Neutrophil (primary cell): ENCODE measurements around the gene SMOC2.
"Not testable (repeated sequence)": the region's sequence is repeated elsewhere in the genome, so short reads cannot be mapped to it uniquely, and the experiment has no call there.

Experiments
- H3K27ac ChIP-seq: fragments of 200-600 bp; sonication (generic); 2 replicates; pipeline ENCODE4 v1.5.1; 2016; ENCODE audit warnings: mild to moderate bottlenecking, moderate library complexity
- H3K27me3 ChIP-seq: fragments of 200-600 bp; sonication (generic); 2 replicates; pipeline ENCODE4 v1.6.0; 2016; ENCODE audit warnings: mild to moderate bottlenecking
- H3K36me3 ChIP-seq: fragments of 200-600 bp; sonication (generic); 2 replicates; pipeline ENCODE4 v1.5.1; 2017
- H3K4me1 ChIP-seq, 2 experiments: fragments of 200-600 bp in 1 of 2; sonication (generic) in 1 of 2; 1 replicate in 1 of 2; 2 replicates in 1 of 2; pipeline versions ENCODE4 v1.5.1 to v1.6.1; 2013 to 2016; ENCODE audit warnings: low read depth in 1 of 2, low read length in 1 of 2, mild to moderate bottlenecking in 1 of 2, moderate library complexity in 1 of 2; ENCODE audit not compliant: control insufficient read depth in 1 of 2, insufficient read depth in 1 of 2
- H3K4me3 ChIP-seq, 2 experiments: fragments of 200-600 bp in 1 of 2; sonication (generic) in 1 of 2; 1 replicate in 1 of 2; 2 replicates in 1 of 2; pipeline ENCODE4 v1.5.1; 2013 to 2016; ENCODE audit warnings: low read depth in 1 of 2, low read length in 1 of 2, mild to moderate bottlenecking in 1 of 2, moderate library complexity in 1 of 2
- H3K9me3 ChIP-seq: fragments of 200-600 bp; sonication (generic); 2 replicates; pipeline ENCODE4 v1.5.1; 2016
- CTCF ChIP-seq: fragments of 200-600 bp; sonication (generic); IDR thresholded peaks from 2 replicates; pipeline ENCODE4 v1.5.1; 2016; ENCODE audit warnings: antibody characterized with exemption

Gene SMOC2

GRCh38 chr6:168570211-168570610 is 129.2 kb downstream of the SMOC2 start:
- Histone ChIP-seq H3K27ac (no peak overlapping the region), H3K9me3 (no peaks in the 10 kb centered on the region), H3K36me3 (no peaks in the 10 kb centered on the region), H3K4me3 (no peak overlapping the region), H3K4me1 (no peaks in the 10 kb centered on the region), H3K27me3 (no peaks in the 10 kb centered on the region)
- no peak for TF ChIP-seq CTCF

GRCh38 chr6:168571268-168571667 is 130.3 kb downstream of the SMOC2 start:
- no peaks in the 10 kb centered on the region for H3K4me1 ChIP-seq
- H3K9me3 ChIP-seq = no peaks in the 10 kb centered on the region
- no peaks in the 10 kb centered on the region for H3K36me3 ChIP-seq
- no peak for TF ChIP-seq CTCF
- H3K27me3 ChIP-seq = no peaks in the 10 kb centered on the region
- no peak overlapping the region for H3K27ac ChIP-seq
- no peak overlapping the region for H3K4me3 ChIP-seq

GRCh38 chr6:168573276-168573835 is 132.4 kb downstream of the SMOC2 start:
- not testable (repeated sequence) for H3K9me3 ChIP-seq, H3K4me1 ChIP-seq, H3K27ac ChIP-seq, H3K36me3 ChIP-seq, H3K27me3 ChIP-seq, H3K4me3 ChIP-seq

- Histone ChIP-seq H3K36me3 (no peaks in the 10 kb centered on the region), H3K27me3 (no peaks in the 10 kb centered on the region), H3K4me1 (no peaks in the 10 kb centered on the region), H3K27ac (no peak overlapping the region), H3K9me3 (no peaks in the 10 kb centered on the region), H3K4me3 (no peak overlapping the region)
- no peak for TF ChIP-seq CTCF
Observed at GRCh38 chr6:168574075-168574698, 133.2 kb downstream of the SMOC2 start.

GRCh38 chr6:168574699-168575195 is 133.8 kb downstream of the SMOC2 start:
- Histone ChIP-seq H3K27ac (no peak overlapping the region), H3K4me3 (no peak overlapping the region), H3K36me3 (no peaks in the 10 kb centered on the region), H3K4me1 (no peaks in the 10 kb centered on the region), H3K27me3 (no peaks in the 10 kb centered on the region), H3K9me3 (no peaks in the 10 kb centered on the region)
- TF ChIP-seq CTCF = no peak

- Histone ChIP-seq H3K9me3 (no peaks in the 10 kb centered on the region), H3K4me3 (no peak overlapping the region), H3K27ac (no peak overlapping the region), H3K27me3 (no peaks in the 10 kb centered on the region), H3K36me3 (no peaks in the 10 kb centered on the region), H3K4me1 (no peaks in the 10 kb centered on the region)
- no peak for TF ChIP-seq CTCF
Observed at GRCh38 chr6:168575346-168576098, 134.5 kb downstream of the SMOC2 start.
